ENCODE measurements around the gene PCSK9. TPM values are rescaled to one million over a fixed set of nuclear protein-coding genes. Genes with fewer than 3 reads are reported as not detected.

The PCSK9 gene
- total and polyA plus RNA-seq, 2 of the 13 experiments (the other 11 are each of a cell fraction or from before 2014, with no cell fraction given) = 33.3 to 80.5 TPM

DNA sequence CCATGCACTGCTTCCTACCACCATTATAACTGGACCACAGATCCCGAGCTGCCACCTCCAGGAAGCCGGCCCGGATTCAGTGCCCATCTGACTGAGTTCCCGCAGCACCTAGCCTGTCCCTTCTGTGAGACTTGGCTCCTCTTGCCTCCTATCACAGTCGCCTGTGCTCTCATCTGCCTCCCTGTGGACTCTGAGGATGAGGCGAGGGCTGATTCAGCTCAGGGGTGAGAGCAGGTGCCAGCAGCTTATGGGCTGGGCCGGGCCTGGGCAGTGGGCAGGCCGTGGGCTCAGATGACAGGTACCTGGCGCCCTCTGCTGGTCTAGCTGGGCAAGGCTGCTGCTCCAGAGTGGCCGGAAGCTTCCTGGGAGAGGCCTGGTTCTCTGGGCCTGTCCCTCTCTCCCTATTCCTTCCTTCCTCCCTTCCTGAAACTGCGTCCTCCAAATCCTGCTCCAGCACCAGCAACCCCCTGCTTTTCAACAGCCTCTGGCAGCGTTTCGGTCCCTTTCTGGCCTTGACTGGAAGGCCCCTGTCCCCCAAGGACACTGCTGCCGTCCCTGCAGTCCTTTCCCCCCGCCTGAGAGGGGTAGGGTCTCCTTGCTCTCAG is 17.3 kb upstream of the PCSK9 start (continued):
- TF ChIP-seq TBX2 (CRISPR knock-in tag; IDR thresholded peaks at IDR 0.05; ENCODE audit: borderline replicate concordance) (no peak; the same call in 1 of the 2 replicates), ZNF629 (CRISPR knock-in tag; conservative IDR thresholded peaks at IDR 0.05) (no peak), MTF1 (CRISPR knock-in tag; IDR thresholded peaks at IDR 0.05) (no peak), ZFYVE20 (CRISPR knock-in tag; IDR thresholded peaks at IDR 0.05; ENCODE audit: borderline replicate concordance, low read depth) (no peak), YEATS4 (CRISPR knock-in tag; IDR thresholded peaks at IDR 0.05; ENCODE audit: borderline replicate concordance) (no peak), ZC3H13 (CRISPR knock-in tag; IDR thresholded peaks at IDR 0.05) (no peak), MED13 (CRISPR knock-in tag; IDR thresholded peaks at IDR 0.05) (no peak), U2AF2 (IDR thresholded peaks at IDR 0.05; ENCODE audit: low read depth, low read length) (no peak), HDAC6 (IDR thresholded peaks at IDR 0.05; ENCODE audit: low read depth, low read length) (no peak), MTA3 (CRISPR knock-in tag; IDR thresholded peaks at IDR 0.05) (no peak), FOXC1 (CRISPR knock-in tag; IDR thresholded peaks at IDR 0.05; ENCODE audit: borderline replicate concordance) (no peak), ZNF782 (CRISPR knock-in tag; IDR thresholded peaks at IDR 0.05; ENCODE audit: borderline replicate concordance) (no peak; the same call in 1 of the 2 replicates), ZNF567 (CRISPR knock-in tag; IDR thresholded peaks at IDR 0.05; ENCODE audit: borderline replicate concordance) (no peak), KDM5B (CRISPR knock-in tag; IDR thresholded peaks at IDR 0.05; ENCODE audit: borderline replicate concordance) (peak; percentile 27; the same call in 1 of the 2 replicates), HNF4A (CRISPR knock-in tag; IDR thresholded peaks at IDR 0.05) (0 out of 2 replicates have a peak, but pooled peaks have one; percentile 12), AHR (CRISPR knock-in tag; IDR thresholded peaks at IDR 0.05) (0 out of 2 replicates have a peak, but pooled peaks have one; percentile 20), ZNF891 (CRISPR knock-in tag; IDR thresholded peaks at IDR 0.05) (no peak), MED1 (CRISPR knock-in tag; IDR thresholded peaks at IDR 0.05) (no peak), RXRA (CRISPR knock-in tag; IDR thresholded peaks at IDR 0.05) (peak; percentile 33; the same call in 1 of the 2 replicates), HOXD1 (CRISPR knock-in tag; IDR thresholded peaks at IDR 0.05) (no peak), ZNF17 (CRISPR knock-in tag; IDR thresholded peaks at IDR 0.05) (no peak), ETV5 (CRISPR knock-in tag; IDR thresholded peaks at IDR 0.05; ENCODE audit: borderline replicate concordance) (peak; percentile 63; the same call in 1 of the 2 replicates), TMF1 (CRISPR knock-in tag; IDR thresholded peaks at IDR 0.05; ENCODE audit: low read depth) (no peak)
- TF ChIP-seq, protein P1, sequence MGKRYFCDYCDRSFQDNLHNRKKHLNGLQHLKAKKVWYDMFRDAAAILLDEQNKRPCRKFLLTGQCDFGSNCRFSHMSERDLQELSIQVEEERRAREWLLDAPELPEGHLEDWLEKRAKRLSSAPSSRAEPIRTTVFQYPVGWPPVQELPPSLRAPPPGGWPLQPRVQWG (CRISPR knock-in tag; IDR thresholded peaks at IDR 0.05; ENCODE audit: borderline replicate concordance, low read depth) = no peak
- TF ChIP-seq, protein P2, sequence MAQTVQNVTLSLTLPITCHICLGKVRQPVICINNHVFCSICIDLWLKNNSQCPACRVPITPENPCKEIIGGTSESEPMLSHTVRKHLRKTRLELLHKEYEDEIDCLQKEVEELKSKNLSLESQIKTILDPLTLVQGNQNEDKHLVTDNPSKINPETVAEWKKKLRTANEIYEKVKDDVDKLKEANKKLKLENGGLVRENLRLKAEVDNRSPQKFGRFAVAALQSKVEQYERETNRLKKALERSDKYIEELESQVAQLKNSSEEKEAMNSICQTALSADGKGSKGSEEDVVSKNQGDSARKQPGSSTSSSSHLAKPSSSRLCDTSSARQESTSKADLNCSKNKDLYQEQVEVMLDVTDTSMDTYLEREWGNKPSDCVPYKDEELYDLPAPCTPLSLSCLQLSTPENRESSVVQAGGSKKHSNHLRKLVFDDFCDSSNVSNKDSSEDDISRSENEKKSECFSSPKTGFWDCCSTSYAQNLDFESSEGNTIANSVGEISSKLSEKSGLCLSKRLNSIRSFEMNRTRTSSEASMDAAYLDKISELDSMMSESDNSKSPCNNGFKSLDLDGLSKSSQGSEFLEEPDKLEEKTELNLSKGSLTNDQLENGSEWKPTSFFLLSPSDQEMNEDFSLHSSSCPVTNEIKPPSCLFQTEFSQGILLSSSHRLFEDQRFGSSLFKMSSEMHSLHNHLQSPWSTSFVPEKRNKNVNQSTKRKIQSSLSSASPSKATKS (CRISPR knock-in tag; IDR thresholded peaks at IDR 0.05) = no peak
- TF ChIP-seq, protein P3, sequence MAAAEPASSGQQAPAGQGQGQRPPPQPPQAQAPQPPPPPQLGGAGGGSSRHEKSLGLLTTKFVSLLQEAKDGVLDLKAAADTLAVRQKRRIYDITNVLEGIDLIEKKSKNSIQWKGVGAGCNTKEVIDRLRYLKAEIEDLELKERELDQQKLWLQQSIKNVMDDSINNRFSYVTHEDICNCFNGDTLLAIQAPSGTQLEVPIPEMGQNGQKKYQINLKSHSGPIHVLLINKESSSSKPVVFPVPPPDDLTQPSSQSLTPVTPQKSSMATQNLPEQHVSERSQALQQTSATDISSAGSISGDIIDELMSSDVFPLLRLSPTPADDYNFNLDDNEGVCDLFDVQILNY (CRISPR knock-in tag; conservative IDR thresholded peaks at IDR 0.05) = no peak
- TF ChIP-seq, protein P4, sequence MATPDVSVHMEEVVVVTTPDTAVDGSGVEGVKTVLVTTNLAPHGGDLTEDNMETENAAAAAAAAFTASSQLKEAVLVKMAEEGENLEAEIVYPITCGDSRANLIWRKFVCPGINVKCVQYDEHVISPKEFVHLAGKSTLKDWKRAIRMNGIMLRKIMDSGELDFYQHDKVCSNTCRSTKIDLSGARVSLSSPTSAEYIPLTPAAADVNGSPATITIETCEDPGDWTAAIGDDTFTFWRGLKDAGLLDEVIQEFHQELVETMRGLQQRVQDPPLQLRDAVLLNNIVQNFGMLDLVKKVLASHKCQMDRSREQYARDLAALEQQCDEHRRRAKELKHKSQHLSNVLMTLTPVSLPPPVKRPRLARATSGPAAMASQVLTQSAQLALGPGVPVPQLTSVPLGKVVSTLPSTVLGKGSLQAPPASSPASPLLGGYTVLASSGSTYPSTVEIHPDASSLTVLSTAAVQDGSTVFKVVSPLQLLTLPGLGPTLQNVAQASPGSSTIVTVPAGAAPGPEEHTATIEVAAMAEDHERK (CRISPR knock-in tag; IDR thresholded peaks at IDR 0.05; ENCODE audit: low read depth) = no peak
